NCI-H345 treated with DMSO at 0.1 percent for 48 hours (cell line): ENCODE measurements around the gene ETV6.
A peak's percentile ranks its signal among the peaks of the same experiment; 100 is the strongest.

Source experiments
- DNase-seq: peaks from one replicate; lab custom pipeline; 2025; ENCODE audit not compliant: unreplicated experiment; lab: John Stamatoyannopoulos, UW

ETV6 gene

GRCh38 chr12:11689591-11690186, 40.2 kb downstream of the ETV6 start:
- peak; percentile 19 for DNase-seq

GRCh38 chr12:11693067-11693466, 43.6 kb downstream of the ETV6 start:
- no peak for DNase-seq

- DNase-seq: no peak
Observed at GRCh38 chr12:11693601-11694000, 44.1 kb downstream of the ETV6 start.

- no peak for DNase-seq
Observed at GRCh38 chr12:11694528-11694927, 45.1 kb downstream of the ETV6 start.

GRCh38 chr12:11695321-11695720, 45.8 kb downstream of the ETV6 start:
- no peak for DNase-seq

- DNase-seq: no peak
Observed at GRCh38 chr12:11696084-11696483, 46.6 kb downstream of the ETV6 start.

- no peak for DNase-seq
Observed at GRCh38 chr12:11697131-11697530, 47.7 kb downstream of the ETV6 start.

GRCh38 chr12:11697670-11698387, 48.4 kb downstream of the ETV6 start:
- DNase-seq: no peak

- no peak for DNase-seq
Observed at GRCh38 chr12:11698729-11699128, 49.3 kb downstream of the ETV6 start.

- no peak for DNase-seq
Observed at GRCh38 chr12:11701433-11701832, 52.0 kb downstream of the ETV6 start.

- no peak for DNase-seq
Observed at GRCh38 chr12:11702959-11703358, 53.5 kb downstream of the ETV6 start.

- DNase-seq: no peak
Observed at GRCh38 chr12:11703378-11703777, 53.9 kb downstream of the ETV6 start.

GRCh38 chr12:11704089-11704488, 54.6 kb downstream of the ETV6 start:
- DNase-seq: no peak

GRCh38 chr12:11705010-11705409, 55.5 kb downstream of the ETV6 start:
- no peak for DNase-seq

- peak; percentile 20 for DNase-seq
Observed at GRCh38 chr12:11706509-11707379, 57.3 kb downstream of the ETV6 start.

GRCh38 chr12:11707535-11707934, 58.1 kb downstream of the ETV6 start:
- DNase-seq: no peak

GRCh38 chr12:11709513-11709912, 60.0 kb downstream of the ETV6 start:
- no peak for DNase-seq

- no peak for DNase-seq
Observed at GRCh38 chr12:11710431-11710830, 61.0 kb downstream of the ETV6 start.

GRCh38 chr12:11710906-11711305, 61.4 kb downstream of the ETV6 start:
- no peak for DNase-seq

- DNase-seq: no peak
Observed at GRCh38 chr12:11711651-11712327, 62.3 kb downstream of the ETV6 start.

- DNase-seq: no peak
Observed at GRCh38 chr12:11712491-11712890, 63.0 kb downstream of the ETV6 start.
